K562 (cell line): ENCODE data around the gene GABRR2. TPM values are rescaled to one million over a fixed set of nuclear protein-coding genes. Genes with fewer than 3 reads are reported as not detected.

ENCODE experiments used
- ATF3 ChIP-seq, 2 experiments: fragments of 450-650 bp in 1 of 2; sonication (generic) in 1 of 2; formaldehyde crosslinking in 1 of 2; IDR thresholded peaks in 1 of 2; conservative IDR thresholded peaks in 1 of 2; 2 replicates each; pipeline versions ENCODE4 v1.6.1 to v1.8.1; 2016 to 2023; ENCODE audit warnings: mild to moderate bottlenecking in 2 of 2, moderate library complexity in 2 of 2, inconsistent platforms in 1 of 2, missing genetic modification reagents in 1 of 2
- L3MBTL2 ChIP-seq: fragments of 450-650 bp; IDR thresholded peaks from 2 replicates; pipeline ENCODE4 v1.6.1; 2016; ENCODE audit warnings: mild to moderate bottlenecking, moderate library complexity
- MAFK ChIP-seq: IDR thresholded peaks from 2 replicates; pipeline ENCODE4 v1.6.1; 2011; ENCODE audit warnings: low read length, improper control_type of control experiment
- NRF1 ChIP-seq, 2 experiments: fragments of 450-650 bp; IDR thresholded peaks in 1 of 2; conservative IDR thresholded peaks in 1 of 2; 2 replicates each; pipeline ENCODE4 v1.6.1; 2014; ENCODE audit warnings: mild to moderate bottlenecking in 2 of 2
- POLR2H ChIP-seq: IDR thresholded peaks from 2 replicates; pipeline ENCODE4 v1.6.1; 2016; ENCODE audit warnings: missing genetic modification characterization, low read depth, mild to moderate bottlenecking, control low read depth, missing compliant biosample characterization, moderate library complexity
- RBBP5 ChIP-seq: fragments of 200-600 bp; sonication (generic); IDR thresholded peaks from 2 replicates; pipeline ENCODE4 v1.6.1; 2012; ENCODE audit warnings: borderline replicate concordance, mild to moderate bottlenecking, low read length, control low read depth, inconsistent platforms; ENCODE audit not compliant: insufficient read depth, poor library complexity, severe bottlenecking
- RBFOX2 ChIP-seq: fragments of 200-400 bp; formaldehyde crosslinking; IDR thresholded peaks from 2 replicates; pipeline ENCODE4 v1.6.1; 2017; ENCODE audit warnings: low read depth, mild to moderate bottlenecking, low read length, moderate library complexity
- RBM22 ChIP-seq: fragments of 200-400 bp; formaldehyde crosslinking; IDR thresholded peaks from 2 replicates; pipeline ENCODE4 v1.6.1; 2018; ENCODE audit warnings: low read length, low read depth; ENCODE audit not compliant: poor library complexity, severe bottlenecking
- SAP30 ChIP-seq: fragments of 200-600 bp; sonication (generic); IDR thresholded peaks from 2 replicates; pipeline ENCODE4 v1.6.1; 2012; ENCODE audit warnings: borderline replicate concordance, low read depth, mild to moderate bottlenecking, moderate library complexity, low read length, control low read depth, inconsistent platforms; ENCODE audit not compliant: insufficient read depth, poor library complexity, severe bottlenecking
- UBTF ChIP-seq, 2 experiments: IDR thresholded peaks; 2 replicates each; pipeline ENCODE4 v1.6.1; 2012; ENCODE audit warnings: improper control_type of control experiment in 2 of 2, low read depth in 2 of 2, low read length in 2 of 2, borderline replicate concordance in 1 of 2
- ZNF395 ChIP-seq: fragments of 200-800 bp; sonication (Bioruptor generic); IDR thresholded peaks from 2 replicates; pipeline ENCODE4 v1.6.1; 2017; ENCODE audit warnings: missing genetic modification characterization, missing compliant biosample characterization
- ZNF592 ChIP-seq: fragments of 450-650 bp; IDR thresholded peaks from 2 replicates; pipeline ENCODE4 v1.6.1; 2017; ENCODE audit warnings: antibody characterized with exemption, mild to moderate bottlenecking
- polyA plus RNA-seq, 8 experiments: library from polyadenylated mRNA; depleted of rRNA in 4 of 8; stranded (reverse) in 5 of 8; unstranded in 3 of 8; fragments of >200 nt; fragmentation: Nextera tagmentation in 2 of 8; fragmentation: Illumina TruSeq in 1 of 8; extraction: Ambion mirVana in 2 of 8; extraction: Trizol in 1 of 8; gene quantifications; 2 replicates each; pipeline versions ENCODE4 v1.2.1 to v1.2.3, GENCODE V29; 2011 to 2014; ENCODE audit warnings: inconsistent platforms in 1 of 8, missing spikeins in 1 of 8
- total RNA-seq, 7 experiments: library from RNA; depleted of rRNA in 6 of 7; stranded (reverse); fragments of >200 nt in 6 of 7; fragmentation: Illumina TruSeq in 2 of 7; extraction: Trizol in 2 of 7; gene quantifications; 2 replicates each; pipeline versions ENCODE4 v1.2.1 to v1.2.3, GENCODE V29; 2011 to 2021; ENCODE audit warnings: low replicate concordance in 1 of 7
- TF ChIP-seq, protein P1 (sequence below): sonication (generic); formaldehyde crosslinking; IDR thresholded peaks from 2 replicates; pipeline ENCODE4 v1.8.0; 2023; ENCODE audit warnings: mild to moderate bottlenecking, missing genetic modification reagents

GABRR2 gene
- total and polyA plus RNA-seq, 9 of the 15 experiments (the other 6 are each of a cell fraction or from before 2014, with no cell fraction given) = 0.09 to 0.13 (median 0.10) TPM; not detected in 6

GRCh38 chr6:89352278-89353117 is 37.4 kb upstream of the GABRR2 start, which contains the start of gene UBE2J1 (continued):
- TF ChIP-seq, protein P1, sequence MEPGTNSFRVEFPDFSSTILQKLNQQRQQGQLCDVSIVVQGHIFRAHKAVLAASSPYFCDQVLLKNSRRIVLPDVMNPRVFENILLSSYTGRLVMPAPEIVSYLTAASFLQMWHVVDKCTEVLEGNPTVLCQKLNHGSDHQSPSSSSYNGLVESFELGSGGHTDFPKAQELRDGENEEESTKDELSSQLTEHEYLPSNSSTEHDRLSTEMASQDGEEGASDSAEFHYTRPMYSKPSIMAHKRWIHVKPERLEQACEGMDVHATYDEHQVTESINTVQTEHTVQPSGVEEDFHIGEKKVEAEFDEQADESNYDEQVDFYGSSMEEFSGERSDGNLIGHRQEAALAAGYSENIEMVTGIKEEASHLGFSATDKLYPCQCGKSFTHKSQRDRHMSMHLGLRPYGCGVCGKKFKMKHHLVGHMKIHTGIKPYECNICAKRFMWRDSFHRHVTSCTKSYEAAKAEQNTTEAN = 0 out of 2 replicates have a peak, but pooled peaks have one; percentile 19
- peak; percentile 80 for TF ChIP-seq ZNF592
- TF ChIP-seq POLR2H (tag) = peak; percentile 84
- no peak for TF ChIP-seq MAFK
- TF ChIP-seq RBBP5 = peak; percentile 87
- peak; percentile 22 for TF ChIP-seq RBM22
- peak; percentile 96 to 97 for TF ChIP-seq UBTF (IDR thresholded peaks at IDR 0.05; ENCODE audit: borderline replicate concordance in 1 of 2, low read depth in 2 of 2, low read length in 2 of 2)
- TF ChIP-seq RBFOX2 = peak; percentile 97
- TF ChIP-seq ZNF395 (CRISPR knock-in tag) = peak; percentile 45
- peak; percentile 73 to 75; a peak in 2 of 4 replicates for TF ChIP-seq NRF1 (conservative IDR thresholded peaks at IDR 0.05 in 1 of 2, IDR thresholded peaks at IDR 0.05 in 1 of 2)
- TF ChIP-seq ATF3 (IDR thresholded peaks at IDR 0.05) = peak; percentile 82
- TF ChIP-seq ATF3 (CRISPR knock-in tag; conservative IDR thresholded peaks at IDR 0.05) = peak; percentile 39; the same call in 1 of the 2 replicates
- peak; percentile 47 for TF ChIP-seq SAP30
- peak; percentile 80 for TF ChIP-seq L3MBTL2
